Measurements from ENCODE around the gene UTF1.

The UTF1 gene

GRCh38 chr10:133230044-133230361 lies at the start of gene UTF1:
Gene UTF1 (plus strand): TSS chr10:133230217. CDS start chr10:133230289, 72 bp downstream.
- DNase-seq, result no peak

GRCh38 chr10:133180965-133181639 lies 48.9 kb upstream of the UTF1 start:
- DNase-seq, result no peak

GRCh38 chr10:133182190-133182589 lies 47.8 kb upstream of the UTF1 start:
- DNase-seq, result no peak

GRCh38 chr10:133182791-133183645 lies 47.0 kb upstream of the UTF1 start:
- DNase-seq, result no peak

GRCh38 chr10:133183646-133184378 lies 46.2 kb upstream of the UTF1 start:
- DNase-seq, result no peak

GRCh38 chr10:133184591-133185244 lies 45.3 kb upstream of the UTF1 start:
- DNase-seq, result no peak

- DNase-seq, result no peak
These were observed 44.6 kb upstream of the UTF1 start for GRCh38 chr10:133185421-133185820.

GRCh38 chr10:133185916-133186315 lies 44.1 kb upstream of the UTF1 start:
- DNase-seq, result no peak

- DNase-seq, result no peak
These were observed 43.5 kb upstream of the UTF1 start for GRCh38 chr10:133186416-133187090.

GRCh38 chr10:133187091-133187905 lies 42.7 kb upstream of the UTF1 start:
- DNase-seq, result no peak

- DNase-seq, result no peak
These were observed 41.9 kb upstream of the UTF1 start for GRCh38 chr10:133187906-133188681.

GRCh38 chr10:133189256-133189655 lies 40.8 kb upstream of the UTF1 start:
- DNase-seq, result no peak

- DNase-seq, result no peak
These were observed 40.3 kb upstream of the UTF1 start for GRCh38 chr10:133189726-133190125.

- no peak for DNase-seq
These were observed 39.8 kb upstream of the UTF1 start for GRCh38 chr10:133190225-133190624.

GRCh38 chr10:133191651-133192050 lies 38.4 kb upstream of the UTF1 start:
- DNase-seq, result no peak

- DNase-seq, result no peak
These were observed 35.9 kb upstream of the UTF1 start for GRCh38 chr10:133194151-133194550.

GRCh38 chr10:133195096-133195495 lies 34.9 kb upstream of the UTF1 start:
- DNase-seq, result no peak

GRCh38 chr10:133195611-133196010 lies 34.4 kb upstream of the UTF1 start:
- DNase-seq, result no peak

GRCh38 chr10:133196221-133196915 lies 33.6 kb upstream of the UTF1 start:
- DNase-seq, result no peak

Data from NCI-H2171 (cell line).